ENCODE data around the gene IRF2. TPM values are rescaled to one million over a fixed set of nuclear protein-coding genes. Genes with fewer than 3 reads are reported as not detected.

IRF2 gene
- total and polyA plus RNA-seq, 4 donors: 16.4 to 65.8 (median 43.1) TPM

- no peaks in the 10 kb centered on the region for H3K9me3 ChIP-seq (ENCODE audit: control insufficient read depth in 4 of 4, insufficient read depth in 3 of 4, low read length in 3 of 4)
- peaks cover 19 to 40% (median 21%) of the 10 kb centered on the region in 5 donors for H3K4me1 ChIP-seq (ENCODE audit: control insufficient read depth in 5 of 5, insufficient read depth in 5 of 5, low read length in 5 of 5)
- TF ChIP-seq CTCF (IDR thresholded peaks at IDR 0.05; ENCODE audit: control extremely low read depth, extremely low read depth): no peak
- no peak overlapping the region for H3K27ac ChIP-seq (ENCODE audit: low read depth in 1 of 2, low read length in 1 of 2)
- H3K4me3 ChIP-seq: no peak overlapping the region
- peaks cover 0 to 2% (median 0%) of the 10 kb centered on the region in 4 donors for H3K36me3 ChIP-seq (ENCODE audit: control insufficient read depth in 4 of 4, insufficient read depth in 4 of 4, low read length in 4 of 4)
- H3K9ac ChIP-seq (ENCODE audit: insufficient read depth in 1 of 2, low read length in 2 of 2): no peak overlapping the region
- H3K27me3 ChIP-seq (ENCODE audit: control insufficient read depth in 3 of 3, insufficient read depth in 3 of 3, low read length in 2 of 3): no peaks in the 10 kb centered on the region
- ATAC-seq (ENCODE audit: insufficient read depth, low FRiP score) (no peak), DNase-seq (no peak)
- 79 to 81% methylated on average over 4 of the region's 4 CpGs for WGBS, 2 donors
These were observed 35.0 kb downstream of the IRF2 start for GRCh38 chr4:184439386-184439785.

DNA sequence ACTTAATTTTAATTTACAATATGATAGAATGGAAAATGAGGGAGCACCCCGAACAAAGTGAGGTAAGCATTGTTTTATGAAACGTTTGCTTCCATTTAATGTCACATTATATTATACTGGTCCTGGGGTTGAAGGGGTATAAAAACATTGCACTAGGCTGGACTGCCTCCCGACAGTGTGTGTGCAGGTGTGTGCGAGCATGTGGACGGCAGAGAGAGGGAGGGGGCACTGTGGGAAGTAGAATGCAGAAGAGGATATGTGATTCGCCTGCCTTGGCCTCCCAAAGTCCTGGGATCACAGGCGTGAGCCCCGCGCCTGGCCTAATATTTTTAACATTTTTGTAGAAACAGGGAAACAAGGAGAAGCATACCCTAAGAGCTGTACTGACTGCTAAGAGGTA, 36.0 kb downstream of the IRF2 start:
- peaks cover 19 to 40% (median 21%) of the 10 kb centered on the region in 5 donors for H3K4me1 ChIP-seq (ENCODE audit: control insufficient read depth in 5 of 5, insufficient read depth in 5 of 5, low read length in 5 of 5)
- peak overlapping the region in 1 of 2 donors; percentile 42 for H3K27ac ChIP-seq (ENCODE audit: low read depth in 1 of 2, low read length in 1 of 2)
- no peak overlapping the region for H3K4me3 ChIP-seq
- H3K36me3 ChIP-seq (ENCODE audit: control insufficient read depth in 4 of 4, insufficient read depth in 4 of 4, low read length in 4 of 4): peaks cover 0 to 5% (median 0%) of the 10 kb centered on the region in 4 donors
- peak overlapping the region in 1 of 2 donors; percentile 8 for H3K9ac ChIP-seq (ENCODE audit: insufficient read depth in 1 of 2, low read length in 2 of 2)
- no peaks in the 10 kb centered on the region for H3K27me3 ChIP-seq (ENCODE audit: control insufficient read depth in 3 of 3, insufficient read depth in 3 of 3, low read length in 2 of 3)
- H3K9me3 ChIP-seq (ENCODE audit: control insufficient read depth in 4 of 4, insufficient read depth in 3 of 4, low read length in 3 of 4): no peaks in the 10 kb centered on the region
- ATAC-seq (ENCODE audit: insufficient read depth, low FRiP score): no peak
- no peak for DNase-seq
- 34 to 52% methylated on average over 9 of the region's 9 CpGs for WGBS, 2 donors
- no peak for TF ChIP-seq CTCF (IDR thresholded peaks at IDR 0.05; ENCODE audit: control extremely low read depth, extremely low read depth)

GRCh38 chr4:184437565-184438265, 36.6 kb downstream of the IRF2 start:
- H3K27ac ChIP-seq (ENCODE audit: low read depth in 1 of 2, low read length in 1 of 2): no peak overlapping the region
- peak in 2 of 3 donors; percentile 53 to 74 for DNase-seq
- H3K9me3 ChIP-seq (ENCODE audit: control insufficient read depth in 4 of 4, insufficient read depth in 3 of 4, low read length in 3 of 4): no peaks in the 10 kb centered on the region
- WGBS, 2 donors: 36 to 42% methylated on average over 11 of the region's 11 CpGs
- TF ChIP-seq CTCF (IDR thresholded peaks at IDR 0.05; ENCODE audit: control extremely low read depth, extremely low read depth): no peak
- H3K36me3 ChIP-seq (ENCODE audit: control insufficient read depth in 4 of 4, insufficient read depth in 4 of 4, low read length in 4 of 4): peaks cover 0 to 5% (median 0%) of the 10 kb centered on the region in 4 donors
- peak overlapping the region in 1 of 2 donors; percentile 8 for H3K9ac ChIP-seq (ENCODE audit: insufficient read depth in 1 of 2, low read length in 2 of 2)
- H3K27me3 ChIP-seq (ENCODE audit: control insufficient read depth in 3 of 3, insufficient read depth in 3 of 3, low read length in 2 of 3): no peaks in the 10 kb centered on the region
- no peak overlapping the region for H3K4me3 ChIP-seq
- peaks cover 19 to 40% (median 24%) of the 10 kb centered on the region in 5 donors for H3K4me1 ChIP-seq (ENCODE audit: control insufficient read depth in 5 of 5, insufficient read depth in 5 of 5, low read length in 5 of 5)
- peak; percentile 55 for ATAC-seq (ENCODE audit: insufficient read depth, low FRiP score)
